ENCODE measurements around the gene HTR3D. TPM values are rescaled to one million over a fixed set of nuclear protein-coding genes. Genes with fewer than 3 reads are reported as not detected.
A peak's percentile ranks its signal among the peaks of the same experiment; 100 is the strongest.

Gene HTR3D
- total and polyA plus RNA-seq, 9 of the 15 experiments (the other 6 are each of a cell fraction or from before 2014, with no cell fraction given) = not detected

DNA sequence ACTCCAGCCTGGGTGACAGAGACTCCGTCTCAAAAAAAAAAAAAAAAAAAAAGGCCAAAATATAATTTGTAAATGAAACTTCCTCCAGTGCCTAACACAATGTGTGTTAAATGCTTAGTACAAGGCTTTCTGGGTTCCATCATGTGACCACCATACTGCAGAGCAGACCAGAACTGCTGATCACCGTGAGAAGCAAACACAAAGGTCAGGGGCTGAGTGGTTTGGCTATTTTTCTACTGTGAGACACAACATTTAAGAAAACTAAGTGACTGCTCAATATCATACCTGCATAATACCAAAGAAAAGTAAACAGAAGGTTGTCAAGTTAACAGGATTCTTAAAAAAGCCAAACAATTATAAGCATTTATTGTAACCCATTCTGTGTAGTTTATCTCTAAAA, 27.1 kb upstream of the HTR3D start (continued):
- no peak for TF ChIP-seq ELK3 (CRISPR knock-in tag; IDR thresholded peaks at IDR 0.05)
- TF ChIP-seq PKNOX1 (IDR thresholded peaks at IDR 0.05) = no peak

GRCh38 chr3:184005941-184006507, 25.5 kb upstream of the HTR3D start:
- 11% methylated on average over 11 of the region's 11 CpGs for WGBS (ENCODE audit: insufficient coverage, low coverage, missing lambda C conversion rate)
- H3K9ac ChIP-seq (ENCODE audit: insufficient read depth in 1 of 2, low read depth in 2 of 2, low read length in 2 of 2) = peak overlapping the region; percentile 19 to 76; a peak in 3 of 4 replicates
- H2AFZ ChIP-seq (ENCODE audit: low read depth, low read length) = peak overlapping the region; percentile 58; the same call in 1 of the 2 replicates
- CTCF ChIA-PET (ENCODE audit: low intra/inter-chr PET ratio) = no interaction called here
- no peaks in the 10 kb centered on the region for H3K27me3 ChIP-seq (ENCODE audit: control insufficient read depth in 2 of 2, insufficient read depth in 2 of 2, low read length in 2 of 2)
- ATAC-seq (peak; percentile 89), DNase-seq (ENCODE audit: extremely low read depth in 1 of 4, low spot score in 3 of 4) (peak; percentile 35 to 76 (median 54)), FAIRE-seq (peak; percentile 75)
- H3K36me3 ChIP-seq (ENCODE audit: control insufficient read depth, insufficient read depth, low read length) = peaks cover 63% of the 10 kb centered on the region
- H4K20me1 ChIP-seq (replicated peaks; ENCODE audit: control insufficient read depth, insufficient read depth, low read length) = no peaks in the 10 kb centered on the region; the same call in 1 of the 2 replicates
- BruUV-seq (replicated peaks) = no TSS peak
- no peaks in the 10 kb centered on the region for H3K9me1 ChIP-seq (ENCODE audit: control insufficient read depth, insufficient read depth, low read length)
- H3K4me2 ChIP-seq (ENCODE audit: insufficient read depth, low read length) = peak overlapping the region; percentile 43; the same call in 1 of the 2 replicates
- peak overlapping the region; percentile 60; the same call in 2 of the 3 replicates for H3K27ac ChIP-seq (ENCODE audit: extremely low read depth, low read depth, low read length)
- H3K9me3 ChIP-seq (replicated peaks; ENCODE audit: control insufficient read depth, insufficient read depth, low read depth, low read length) = no peaks in the 10 kb centered on the region
- no peak overlapping the region for H3K4me3 ChIP-seq
- intact Hi-C loops (cut with micrococcal nuclease) = no loop called here
- peaks cover 6 to 12% of the 10 kb centered on the region in 2 experiments; a peak in 3 of 5 replicates for H3K4me1 ChIP-seq (replicated peaks in 1 of 2; ENCODE audit: control insufficient read depth in 2 of 2, insufficient read depth in 2 of 2, low read length in 2 of 2)
- POLR2A ChIA-PET = interaction anchor here (0.5 to 2.4 kb wide), 10 partner anchors 8 to 222 kb away, joined by 3 to 15 read pairs (median 4); no protein-coding TSS in a partner anchor
- peaks cover 43% of the 10 kb centered on the region for H3K79me2 ChIP-seq (ENCODE audit: control insufficient read depth, insufficient read depth, low read length)
- in situ Hi-C loops (cut with MboI) = no loop called here
- TF ChIP-seq GATAD2B (IDR thresholded peaks at IDR 0.05; ENCODE audit: borderline replicate concordance) (peak; percentile 47), CEBPG (CRISPR knock-in tag; IDR thresholded peaks at IDR 0.05) (no peak), CEBPG (tag; conservative IDR thresholded peaks at IDR 0.05 in 1 of 2, IDR thresholded peaks at IDR 0.05 in 1 of 2) (no peak), E2F6 (IDR thresholded peaks at IDR 0.05; ENCODE audit: borderline replicate concordance in 1 of 2, extremely low read depth in 1 of 2, insufficient read depth in 1 of 2, insufficient read length in 1 of 2, low read depth in 1 of 2, low read length in 1 of 2, poor library complexity in 1 of 2, severe bottlenecking in 1 of 2) (no peak), GABPB1 (CRISPR knock-in tag; IDR thresholded peaks at IDR 0.05) (no peak), ZNF280A (IDR thresholded peaks at IDR 0.05; ENCODE audit: low read depth, partially characterized antibody) (no peak), U2AF2 (optimal IDR thresholded peaks at IDR 0.05; ENCODE audit: low read depth, low read length) (no peak), MAFF (IDR thresholded peaks at IDR 0.05; ENCODE audit: low read length) (peak; percentile 98), ZNF316 (IDR thresholded peaks at IDR 0.05) (peak; percentile 100), ZBTB17 (CRISPR knock-in tag; IDR thresholded peaks at IDR 0.05) (no peak), ATF7 (IDR thresholded peaks at IDR 0.05) (peak; percentile 27; the same call in 1 of the 2 replicates)
- TF ChIP-seq, protein P1, sequence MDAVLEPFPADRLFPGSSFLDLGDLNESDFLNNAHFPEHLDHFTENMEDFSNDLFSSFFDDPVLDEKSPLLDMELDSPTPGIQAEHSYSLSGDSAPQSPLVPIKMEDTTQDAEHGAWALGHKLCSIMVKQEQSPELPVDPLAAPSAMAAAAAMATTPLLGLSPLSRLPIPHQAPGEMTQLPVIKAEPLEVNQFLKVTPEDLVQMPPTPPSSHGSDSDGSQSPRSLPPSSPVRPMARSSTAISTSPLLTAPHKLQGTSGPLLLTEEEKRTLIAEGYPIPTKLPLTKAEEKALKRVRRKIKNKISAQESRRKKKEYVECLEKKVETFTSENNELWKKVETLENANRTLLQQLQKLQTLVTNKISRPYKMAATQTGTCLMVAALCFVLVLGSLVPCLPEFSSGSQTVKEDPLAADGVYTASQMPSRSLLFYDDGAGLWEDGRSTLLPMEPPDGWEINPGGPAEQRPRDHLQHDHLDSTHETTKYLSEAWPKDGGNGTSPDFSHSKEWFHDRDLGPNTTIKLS (IDR thresholded peaks at IDR 0.05; ENCODE audit: borderline replicate concordance, low read depth) = no peak
